OCI-LY3 (cell line): ENCODE results near the gene CRTC3.

Experiments
- H2AFZ ChIP-seq: fragments of 200-600, 300-600 bp; shearing (Covaris generic); 2 replicates; pipeline ENCODE4 v1.6.0; 2014; ENCODE audit warnings: antibody characterized with exemption, low read depth, low read length
- H3K27ac ChIP-seq: fragments of 200-600, 300-600 bp; sonication (generic); 2 replicates; pipeline ENCODE4 v1.5.1; 2014; ENCODE audit warnings: mild to moderate bottlenecking, low read length, moderate library complexity, mixed read lengths
- H3K27me3 ChIP-seq: fragments of 200-600, 300-600 bp; sonication (generic); 2 replicates; pipeline ENCODE4 v1.6.1; 2014; ENCODE audit warnings: low read depth, low read length, mixed read lengths
- H3K36me3 ChIP-seq: fragments of 200-600, 300-600 bp; sonication (generic); replicated peaks from 2 replicates; pipeline ENCODE3; 2014; ENCODE audit warnings: low read depth, low read length, mixed read lengths
- H3K4me1 ChIP-seq: fragments of 300-600, 200-600 bp; sonication (generic); 2 replicates; pipeline ENCODE4 v1.6.1; 2014; ENCODE audit warnings: low read length, mixed read lengths
- H3K4me2 ChIP-seq: fragments of 200-600, 300-600 bp; sonication (generic); 2 replicates; pipeline ENCODE4 v1.6.1; 2014; ENCODE audit warnings: low read length, mixed read lengths
- H3K4me3 ChIP-seq: fragments of 300-600, 200-600 bp; sonication (generic); 2 replicates; pipeline ENCODE4 v1.5.1; 2014; ENCODE audit warnings: antibody characterized with exemption, mild to moderate bottlenecking, low read length, moderate library complexity
- H3K79me2 ChIP-seq: fragments of 300-600, 200-600 bp; shearing (Covaris generic); 2 replicates; pipeline ENCODE4 v1.6.1; 2014; ENCODE audit warnings: mild to moderate bottlenecking, low read length, mixed read lengths
- H3K9ac ChIP-seq: fragments of 300-600, 200-600 bp; shearing (Covaris generic); 2 replicates; pipeline ENCODE4 v1.6.0; 2014; ENCODE audit warnings: mild to moderate bottlenecking, low read length, moderate library complexity
- H3K9me3 ChIP-seq: fragments of 200-600, 300-600 bp; shearing (Covaris generic); 2 replicates; pipeline ENCODE4 v1.6.1; 2014; ENCODE audit warnings: low read length, mixed read lengths; ENCODE audit not compliant: insufficient read depth
- H4K20me1 ChIP-seq: fragments of 200-600, 300-600 bp; sonication (generic); 2 replicates; pipeline ENCODE4 v1.6.1; 2016; ENCODE audit warnings: low read length, mixed read lengths; ENCODE audit not compliant: insufficient read depth
- CTCF ChIP-seq: fragments of 200-600, 300-600 bp; sonication (generic); IDR thresholded peaks from 2 replicates; pipeline ENCODE4 v1.5.1; 2014; ENCODE audit warnings: antibody characterized with exemption, low read length, low read depth
- EZH2phosphoT487 ChIP-seq: fragments of 200-600 bp; shearing (Covaris generic); IDR thresholded peaks from 2 replicates; pipeline ENCODE4 v1.6.1; 2018; ENCODE audit warnings: antibody characterized with exemption, mixed run types, low read depth

Gene CRTC3

GRCh38 chr15:90641581-90642463 is 112.1 kb downstream of the CRTC3 start:
- no peaks in the 10 kb centered on the region for H4K20me1 ChIP-seq
- H3K4me2 ChIP-seq = no peak overlapping the region
- no peaks in the 10 kb centered on the region for H3K9me3 ChIP-seq
- no peak overlapping the region for H2AFZ ChIP-seq
- no peaks in the 10 kb centered on the region for H3K79me2 ChIP-seq
- H3K27ac ChIP-seq = no peak overlapping the region
- TF ChIP-seq EZH2phosphoT487 = no peak
- TF ChIP-seq CTCF = no peak
- H3K4me3 ChIP-seq = no peak overlapping the region
- H3K9ac ChIP-seq = no peak overlapping the region
- peaks cover 19% of the 10 kb centered on the region for H3K36me3 ChIP-seq
- no peaks in the 10 kb centered on the region for H3K4me1 ChIP-seq
- H3K27me3 ChIP-seq = no peaks in the 10 kb centered on the region

GRCh38 chr15:90642464-90643300 is 113.0 kb downstream of the CRTC3 start:
- Histone ChIP-seq H3K9me3 (no peaks in the 10 kb centered on the region), H3K27ac (no peak overlapping the region), H3K4me2 (no peak overlapping the region)

GRCh38 chr15:90643301-90643632 is 113.5 kb downstream of the CRTC3 start:
- no peaks in the 10 kb centered on the region for H4K20me1 ChIP-seq
- H3K4me2 ChIP-seq = no peak overlapping the region
- no peak overlapping the region for H2AFZ ChIP-seq
- peaks cover 19% of the 10 kb centered on the region for H3K36me3 ChIP-seq
- H3K27ac ChIP-seq = no peak overlapping the region
- no peaks in the 10 kb centered on the region for H3K9me3 ChIP-seq
- no peak for TF ChIP-seq EZH2phosphoT487
- no peak for TF ChIP-seq CTCF
- peaks cover 2% of the 10 kb centered on the region for H3K4me1 ChIP-seq
- H3K9ac ChIP-seq = no peak overlapping the region
- H3K27me3 ChIP-seq = no peaks in the 10 kb centered on the region
- no peak overlapping the region for H3K4me3 ChIP-seq
- H3K79me2 ChIP-seq = no peaks in the 10 kb centered on the region

More at GRCh38 chr15:90642464-90643300, 113.0 kb downstream of the CRTC3 start:
- TF ChIP-seq EZH2phosphoT487 (no peak), CTCF (peak; percentile 26; the same call in 1 of the 2 replicates)
- Histone ChIP-seq H3K79me2 (no peaks in the 10 kb centered on the region), H4K20me1 (no peaks in the 10 kb centered on the region), H3K4me3 (no peak overlapping the region), H3K9ac (no peak overlapping the region), H3K27me3 (no peaks in the 10 kb centered on the region), H2AFZ (no peak overlapping the region), H3K36me3 (peaks cover 19% of the 10 kb centered on the region), H3K4me1 (no peaks in the 10 kb centered on the region; the same call in 1 of the 2 replicates)

- peaks cover 8% of the 10 kb centered on the region for H3K4me1 ChIP-seq
- H4K20me1 ChIP-seq = no peaks in the 10 kb centered on the region
These were observed 114.8 kb downstream of the CRTC3 start for GRCh38 chr15:90644526-90644925.

More at GRCh38 chr15:90644526-90644925, 114.8 kb downstream of the CRTC3 start:
- TF ChIP-seq CTCF = no peak
- no peak for TF ChIP-seq EZH2phosphoT487
- no peaks in the 10 kb centered on the region for H3K79me2 ChIP-seq
- H3K4me3 ChIP-seq = no peak overlapping the region
- H3K9me3 ChIP-seq = no peaks in the 10 kb centered on the region
- peaks cover 13% of the 10 kb centered on the region for H3K36me3 ChIP-seq
- H3K4me2 ChIP-seq = no peak overlapping the region
- no peaks in the 10 kb centered on the region for H3K27me3 ChIP-seq
- no peak overlapping the region for H3K9ac ChIP-seq
- H3K27ac ChIP-seq = no peak overlapping the region
- H2AFZ ChIP-seq = no peak overlapping the region
